ENCODE data around the gene SGCD.

SGCD gene

DNA sequence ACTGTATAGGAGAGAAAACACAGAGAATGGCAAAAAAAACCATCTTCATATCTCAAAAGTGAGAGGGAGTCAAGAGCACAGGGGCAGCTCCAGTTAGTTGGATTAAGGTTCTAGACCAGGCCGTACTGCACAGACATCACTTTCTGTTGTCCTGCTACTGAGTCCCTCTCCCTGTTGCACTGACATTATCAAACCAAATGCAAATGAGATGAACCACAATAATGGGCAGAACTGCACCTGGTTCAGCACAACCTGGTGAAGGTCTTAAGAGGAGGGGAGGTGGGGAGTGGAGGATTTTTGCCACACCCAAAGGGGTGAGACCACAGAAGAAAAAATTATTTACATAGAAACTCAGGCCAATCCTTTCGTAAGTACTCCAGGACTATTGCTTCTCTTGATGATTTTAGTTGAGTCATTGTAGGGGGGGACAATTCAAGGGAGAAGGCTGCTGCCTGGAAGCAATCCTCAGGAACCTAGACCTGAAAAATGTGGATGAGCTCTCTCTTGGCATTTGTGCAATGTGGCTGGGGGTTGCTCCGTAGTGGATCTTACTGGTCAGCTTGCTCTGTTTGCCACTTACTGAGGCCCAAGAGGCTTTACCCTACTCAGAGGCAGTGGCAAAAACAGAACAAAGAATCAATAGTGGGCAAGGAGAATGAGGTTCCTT lies 428.6 kb downstream of the SGCD start:
- in situ Hi-C loops (cut with HindIII; ENCODE audit: low sequenced_read_pairs), result no loop called here

- in situ Hi-C loops (cut with HindIII; ENCODE audit: low sequenced_read_pairs), result no loop called here
Observed at GRCh38 chr5:156758011-156758791, 431.2 kb downstream of the SGCD start.

DNA sequence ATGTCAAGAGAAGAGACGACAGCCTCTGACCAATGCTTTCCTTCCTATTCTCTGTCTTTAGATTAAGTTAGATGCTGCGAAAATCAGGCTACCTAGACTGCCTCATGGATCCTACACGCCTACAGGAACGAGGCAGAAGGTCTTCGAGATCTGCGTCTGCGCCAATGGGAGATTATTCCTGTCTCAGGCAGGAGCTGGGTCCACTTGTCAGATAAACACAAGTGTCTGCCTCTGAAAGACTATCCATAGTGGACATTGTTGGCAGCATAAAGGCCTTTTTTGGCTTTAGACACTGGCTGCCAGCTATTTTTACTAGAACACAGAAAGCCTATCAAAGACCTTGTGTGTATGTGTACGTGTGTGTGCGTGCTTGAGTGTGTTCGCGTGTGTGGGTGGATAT lies 432.2 kb downstream of the SGCD start:
- in situ Hi-C loops (cut with HindIII; ENCODE audit: low sequenced_read_pairs), result no loop called here

DNA sequence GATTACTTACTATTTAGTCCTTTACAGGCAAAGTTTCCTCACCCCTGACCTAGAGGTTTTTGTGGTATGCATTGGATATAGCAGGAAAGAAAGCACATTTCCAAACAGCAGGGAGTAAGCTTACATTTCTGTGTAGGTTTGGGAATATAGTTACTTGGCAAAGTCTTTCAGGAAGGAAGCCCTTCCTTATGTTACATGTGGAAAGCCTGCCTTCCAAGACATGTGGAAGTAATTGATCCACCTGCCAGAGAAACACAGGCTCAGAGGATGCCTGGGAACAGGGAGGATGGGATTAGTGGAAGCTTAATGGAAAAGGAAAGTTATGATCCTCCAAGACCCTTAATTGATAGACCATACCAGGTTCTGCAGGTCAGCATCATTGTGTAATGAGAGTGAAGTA lies 435.8 kb downstream of the SGCD start:
- in situ Hi-C loops (cut with HindIII; ENCODE audit: low sequenced_read_pairs), result no loop called here

DNA sequence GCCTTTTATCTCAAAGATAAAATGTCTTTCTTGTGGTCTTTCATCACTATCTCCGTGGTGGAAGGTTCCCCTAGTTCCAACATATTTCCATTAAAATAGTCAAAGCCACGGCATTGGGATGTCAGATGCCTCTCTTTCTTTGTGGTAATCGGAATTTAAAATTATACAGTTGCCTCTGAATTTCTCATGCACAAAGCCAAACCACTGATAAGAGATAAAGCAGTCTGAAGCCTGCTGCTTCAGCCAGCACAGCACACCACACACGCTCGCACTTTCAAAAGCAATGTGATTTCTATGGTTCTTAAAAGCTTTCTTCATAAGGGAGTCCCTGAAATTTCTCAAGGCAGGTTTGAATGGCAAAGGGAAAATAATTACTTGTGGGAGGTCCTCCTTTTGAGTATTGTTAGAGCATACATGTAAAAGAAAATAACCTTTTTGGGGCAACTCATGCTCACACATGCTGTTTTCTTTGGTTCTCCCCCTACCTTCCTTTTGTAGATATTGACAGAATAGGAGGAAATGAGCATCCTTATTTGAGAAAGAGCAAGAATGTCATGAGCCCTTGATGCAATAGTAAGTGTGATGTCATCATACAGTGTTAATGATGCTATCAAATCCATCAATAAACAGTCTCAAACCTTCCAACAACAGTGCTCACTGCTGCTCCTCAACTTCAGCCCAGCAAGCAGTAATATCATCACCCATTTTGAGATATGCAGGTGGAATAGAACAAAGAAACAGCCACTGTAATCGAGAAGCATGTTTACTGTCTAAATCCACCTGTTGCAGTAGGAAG lies 437.4 kb downstream of the SGCD start:
- in situ Hi-C loops (cut with HindIII; ENCODE audit: low sequenced_read_pairs), result no loop called here

- in situ Hi-C loops (cut with HindIII; ENCODE audit: low sequenced_read_pairs), result no loop called here
Observed at GRCh38 chr5:156774273-156774672, 447.3 kb downstream of the SGCD start.

- in situ Hi-C loops (cut with HindIII; ENCODE audit: low sequenced_read_pairs), result no loop called here
Observed at GRCh38 chr5:156778139-156778706, 451.3 kb downstream of the SGCD start.

GRCh38 chr5:156778752-156779151 lies 451.8 kb downstream of the SGCD start:
- in situ Hi-C loops (cut with HindIII; ENCODE audit: low sequenced_read_pairs), result no loop called here

DNA sequence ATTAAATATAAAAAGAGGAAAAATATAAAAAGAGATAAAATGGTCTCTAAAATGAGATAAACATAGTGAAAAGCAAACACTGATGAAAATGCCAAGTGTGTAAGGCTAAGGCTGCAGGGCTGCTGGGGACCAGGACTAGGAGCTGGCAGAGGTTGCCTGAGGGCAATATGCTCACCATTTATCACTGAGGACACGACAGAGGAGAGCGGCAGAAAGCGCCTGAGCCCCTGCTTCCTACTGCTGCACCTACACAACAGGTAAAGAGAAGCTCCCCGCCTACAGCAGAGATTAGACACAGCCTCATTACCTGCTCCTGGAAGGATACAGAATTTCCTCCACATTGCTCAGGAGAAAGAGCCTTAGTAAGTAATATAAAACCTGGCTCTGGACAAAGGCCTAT lies 452.5 kb downstream of the SGCD start:
- in situ Hi-C loops (cut with HindIII; ENCODE audit: low sequenced_read_pairs), result no loop called here

GRCh38 chr5:156783092-156783491 lies 456.1 kb downstream of the SGCD start:
- in situ Hi-C loops (cut with HindIII; ENCODE audit: low sequenced_read_pairs), result no loop called here

DNA sequence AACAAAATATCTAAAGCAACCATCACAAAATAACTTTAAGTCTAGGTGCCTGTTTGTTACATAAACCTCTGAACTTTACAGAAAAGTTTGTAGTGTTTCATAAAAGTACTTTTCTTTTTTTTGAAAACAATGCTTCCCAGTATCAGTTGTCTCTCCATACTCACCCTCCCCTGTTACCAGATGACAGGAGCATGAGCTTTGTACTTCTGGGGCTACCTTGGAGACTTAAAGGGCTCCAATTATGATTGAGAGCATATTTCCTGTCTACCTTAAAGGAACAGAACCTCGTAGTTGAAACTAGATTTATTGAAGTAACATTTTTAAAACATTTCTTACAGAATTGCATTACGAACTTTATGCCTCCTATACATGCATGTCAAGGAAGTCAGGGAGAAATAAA lies 467.7 kb downstream of the SGCD start:
- in situ Hi-C loops (cut with HindIII; ENCODE audit: low sequenced_read_pairs), result no loop called here

GRCh38 chr5:156798201-156798600 lies 471.2 kb downstream of the SGCD start:
- in situ Hi-C loops (cut with HindIII; ENCODE audit: low sequenced_read_pairs), result no loop called here

DNA sequence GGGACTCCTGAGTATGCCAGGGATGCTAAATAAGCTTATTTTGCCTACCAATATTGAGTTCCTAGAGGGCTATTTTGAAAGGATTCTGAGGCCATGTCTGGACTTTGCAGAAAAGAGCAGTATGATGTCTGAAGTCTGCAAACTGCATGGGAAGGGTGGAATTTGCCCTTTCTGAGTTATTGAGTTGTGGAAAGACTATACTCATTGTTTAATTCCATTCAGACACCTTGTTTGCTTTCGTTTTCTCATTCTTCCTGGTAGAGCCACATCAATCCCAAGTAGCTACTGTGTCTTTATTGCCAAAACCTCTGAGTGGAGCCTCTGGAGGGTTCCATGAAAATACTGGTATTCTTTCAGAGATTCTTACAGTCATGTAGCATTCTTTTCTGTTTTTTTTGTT lies 472.2 kb downstream of the SGCD start:
- in situ Hi-C loops (cut with HindIII; ENCODE audit: low sequenced_read_pairs), result no loop called here

GRCh38 chr5:156800929-156801328 lies 474.0 kb downstream of the SGCD start:
- in situ Hi-C loops (cut with HindIII; ENCODE audit: low sequenced_read_pairs), result no loop called here

- in situ Hi-C loops (cut with HindIII; ENCODE audit: low sequenced_read_pairs), result no loop called here
Observed at GRCh38 chr5:156802501-156802900, 475.5 kb downstream of the SGCD start.

DNA sequence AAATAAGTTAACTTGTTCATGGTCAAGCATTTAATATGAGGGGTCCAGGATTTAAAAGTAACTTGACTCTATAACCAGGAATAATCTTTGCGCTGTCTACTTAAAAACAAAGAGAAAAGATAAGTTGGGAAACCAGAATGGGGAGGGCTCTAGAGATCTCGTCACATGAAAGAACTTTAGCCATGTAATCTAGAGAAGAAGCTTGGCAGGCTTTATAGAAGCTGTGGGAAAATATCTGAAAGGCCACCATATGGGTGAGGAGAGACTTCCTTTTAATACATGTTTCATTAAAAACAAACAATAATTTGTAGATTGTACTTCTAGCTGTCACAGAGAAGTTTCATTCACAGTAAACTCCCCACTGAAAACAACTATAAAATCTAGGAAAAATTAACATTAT lies 476.4 kb downstream of the SGCD start:
- in situ Hi-C loops (cut with HindIII; ENCODE audit: low sequenced_read_pairs), result no loop called here

- in situ Hi-C loops (cut with HindIII; ENCODE audit: low sequenced_read_pairs), result no loop called here
Observed at GRCh38 chr5:156812959-156813358, 486.0 kb downstream of the SGCD start.

- in situ Hi-C loops (cut with HindIII; ENCODE audit: low sequenced_read_pairs), result no loop called here
Observed at GRCh38 chr5:156815988-156816599, 489.1 kb downstream of the SGCD start.

Data from endothelial cell of hepatic sinusoid (primary cell).